GM13977 (cell line): Measurements from ENCODE around the gene ABCC8.

Source experiments
- DNase-seq: peaks from one replicate; pipeline ENCODE4 v3.0.0; 2012; ENCODE audit warnings: low spot score
- CTCF ChIP-seq: IDR thresholded peaks from 2 replicates; pipeline ENCODE4 v1.5.1; 2012; ENCODE audit warnings: mild to moderate bottlenecking, control low read depth; ENCODE audit not compliant: insufficient read depth; ENCODE audit errors: extremely low read depth, missing control alignments
- in situ Hi-C: fragments of 300-500 bp; cut with MboI; formaldehyde crosslinking; loops from one replicate; pipeline ENCODE4 v1.12.0; 2022; ENCODE audit warnings: low sequenced_read_pairs, low pct_unique_long_range_greater_than_20kb, mixed read lengths, inconsistent platforms; ENCODE audit not compliant: unreplicated experiment

Gene ABCC8

DNA sequence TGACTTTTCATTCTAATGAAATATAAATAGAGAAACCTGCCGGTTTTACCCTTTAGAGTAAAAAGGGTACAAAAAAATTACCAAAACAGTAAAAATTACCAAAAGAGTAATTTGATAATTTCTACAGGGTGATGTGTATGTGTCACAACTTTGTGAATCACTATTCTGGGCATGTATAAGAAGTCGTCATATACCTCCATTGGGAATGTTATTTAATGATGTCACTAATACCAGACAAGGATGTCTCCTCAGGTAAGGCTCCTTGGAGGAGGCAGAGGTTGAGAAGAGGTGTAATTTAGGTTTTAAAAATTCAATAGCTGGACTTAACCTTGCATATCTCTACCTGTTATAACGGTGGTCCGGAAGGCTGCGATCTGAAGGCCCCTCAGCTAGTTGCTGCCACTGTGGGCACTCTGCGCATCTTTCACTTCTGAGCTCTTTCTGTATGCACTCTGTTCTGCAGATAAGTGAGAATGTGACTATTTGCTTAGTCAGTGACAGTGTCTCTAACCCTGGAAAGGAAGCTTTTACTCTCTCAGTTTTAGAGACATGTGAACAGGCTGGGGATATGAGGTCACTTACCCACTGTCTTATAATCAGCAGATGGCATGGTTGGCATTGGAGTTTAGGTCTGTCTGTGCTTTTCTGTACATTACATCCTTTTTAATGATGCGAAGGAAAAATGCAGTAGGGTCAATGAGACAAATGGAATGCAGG lies 126.0 kb downstream of the ABCC8 start:
- in situ Hi-C loops = no loop called here
- no peak for TF ChIP-seq CTCF
- no peak for DNase-seq

- no peak for TF ChIP-seq CTCF
- no peak for DNase-seq
- in situ Hi-C loops = no loop called here
These were observed 129.0 kb downstream of the ABCC8 start for GRCh38 chr11:17347676-17348075.

- no peak for TF ChIP-seq CTCF
- DNase-seq = no peak
- in situ Hi-C loops = no loop called here
These were observed 132.7 kb downstream of the ABCC8 start for GRCh38 chr11:17343907-17344306.

DNA sequence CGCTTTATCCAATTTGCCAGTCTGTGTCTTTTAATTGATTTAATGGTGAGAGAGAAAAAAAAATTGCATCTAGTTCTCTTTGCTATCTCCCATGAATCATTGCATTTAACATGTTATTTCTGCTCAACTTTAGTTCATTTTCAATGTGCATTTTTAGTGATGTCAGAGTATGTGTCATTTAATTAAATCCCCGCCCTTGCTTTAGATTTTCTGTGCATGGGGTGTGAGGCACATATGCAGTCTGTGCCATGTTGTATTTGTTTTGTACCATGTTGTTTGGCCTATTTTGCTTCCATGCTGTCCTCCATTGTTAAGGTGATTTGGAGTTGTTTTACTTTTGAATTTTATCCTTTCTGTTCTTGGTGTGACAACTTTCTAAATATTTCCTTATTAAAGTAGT lies 133.4 kb downstream of the ABCC8 start:
- in situ Hi-C loops = no loop called here
- DNase-seq = no peak
- TF ChIP-seq CTCF = no peak
